Measurements from ENCODE around the gene CPA4.

DNA sequence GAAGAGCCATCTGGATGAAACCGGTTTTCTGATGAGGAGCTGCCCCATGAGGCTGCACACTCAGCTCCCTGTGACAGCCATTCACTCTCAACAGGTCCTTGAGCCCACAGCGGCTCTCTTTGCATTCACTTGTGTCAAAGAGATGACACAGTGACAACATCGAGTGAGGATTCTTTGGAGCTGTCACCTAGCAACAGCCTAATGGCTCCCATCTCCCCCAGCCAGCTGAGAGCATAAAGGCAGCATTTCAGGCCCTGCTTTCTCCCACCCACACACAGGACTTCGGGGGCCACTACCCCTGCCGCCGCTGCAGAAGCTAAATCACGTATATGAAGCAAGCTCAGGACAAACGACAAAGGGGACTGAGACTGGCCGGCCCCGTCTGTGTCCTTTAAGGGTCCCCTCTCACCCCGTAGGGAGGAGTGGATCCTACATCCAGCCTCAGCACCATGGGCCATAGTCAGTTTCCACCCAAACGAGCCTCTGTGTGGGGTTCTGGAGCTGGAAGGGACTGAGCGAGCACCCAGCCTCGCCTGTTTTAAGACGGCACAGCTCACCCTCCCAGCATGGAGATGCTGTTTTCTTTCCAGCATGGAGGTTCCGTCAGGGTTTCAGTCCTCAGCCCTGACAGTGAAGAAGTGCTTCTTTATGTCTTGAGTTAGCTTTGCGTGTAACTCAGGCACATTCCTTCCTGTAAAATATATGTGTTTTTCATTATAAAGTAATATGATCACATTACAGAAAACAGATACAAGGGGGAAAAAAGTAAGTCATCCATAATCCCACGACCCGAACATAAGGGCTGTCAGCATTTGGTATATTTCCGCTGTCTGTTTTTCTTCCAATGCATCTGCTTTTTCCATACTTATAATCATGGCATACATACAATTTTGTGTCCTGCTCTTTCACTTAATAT, 4.9 kb downstream of the CPA4 start:
- no peak for TF ChIP-seq CTCF (IDR thresholded peaks at IDR 0.05)
- TF ChIP-seq ZFX (IDR thresholded peaks at IDR 0.05; ENCODE audit: borderline replicate concordance): no peak

All from 22Rv1 (cell line).